ENCODE data around the gene PACRG. TPM values are rescaled to one million over a fixed set of nuclear protein-coding genes. Genes with fewer than 3 reads are reported as not detected.

Gene PACRG
- total and polyA plus RNA-seq, 9 donors = 1.2 to 2.7 (median 1.9) TPM

DNA sequence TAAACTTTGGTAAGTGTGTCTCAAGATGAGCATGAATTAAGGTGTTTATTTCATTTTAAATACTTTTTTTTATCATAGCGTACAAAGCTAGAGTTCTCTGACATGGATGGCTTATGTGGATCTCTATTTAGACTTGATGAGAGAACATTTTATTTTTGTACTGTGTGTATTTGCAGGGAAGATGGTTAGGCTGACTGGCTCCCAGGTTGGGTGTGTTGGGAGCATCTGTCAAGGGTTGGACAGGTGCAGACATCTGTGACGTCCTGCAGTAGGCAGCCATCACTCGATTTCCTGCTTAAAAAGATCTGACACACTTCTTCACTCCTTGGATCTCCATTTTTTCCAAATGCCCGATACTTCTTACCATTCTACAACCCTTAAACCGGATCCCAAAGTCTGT is 464.8 kb downstream of the PACRG start:
- H3K4me3 ChIP-seq (ENCODE audit: low read length) = no peak overlapping the region
- peak; percentile 40 for DNase-seq
- H3K4me1 ChIP-seq (ENCODE audit: control insufficient read depth, insufficient read depth, low read length) = peaks cover 10% of the 10 kb centered on the region
- H3K36me3 ChIP-seq (ENCODE audit: control insufficient read depth, insufficient read depth, low read length) = no peaks in the 10 kb centered on the region
- H3K27ac ChIP-seq (ENCODE audit: low read length) = peak overlapping the region; percentile 31
- H3K27me3 ChIP-seq (ENCODE audit: control insufficient read depth, insufficient read depth, low read length) = peaks cover 2% of the 10 kb centered on the region
- WGBS (ENCODE audit: insufficient coverage) = no CpG with 5 or more reads among the region's 5 CpGs
- no peaks in the 10 kb centered on the region for H3K9me3 ChIP-seq (replicated peaks; ENCODE audit: control insufficient read depth, low read depth, low read length)

DNA sequence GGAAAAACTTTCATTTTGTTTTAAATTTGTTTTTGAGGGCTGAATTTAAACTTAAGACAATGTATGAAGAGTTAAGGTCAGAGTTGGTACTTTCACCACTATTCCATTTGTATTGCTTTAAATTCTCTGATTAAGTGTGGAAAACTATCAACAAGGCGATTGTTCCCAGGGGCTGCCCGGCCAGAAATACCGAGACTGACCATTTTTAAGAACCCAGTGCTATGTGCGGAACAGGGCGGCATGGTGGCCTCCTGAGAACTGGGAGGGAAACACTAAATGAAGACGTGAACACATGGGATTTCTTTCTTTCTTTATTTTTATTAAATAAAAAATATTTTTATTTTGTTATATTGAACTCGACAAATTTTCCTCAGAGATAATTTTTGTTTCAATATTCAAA is 465.6 kb downstream of the PACRG start:
- no peaks in the 10 kb centered on the region for H3K9me3 ChIP-seq (replicated peaks; ENCODE audit: control insufficient read depth, low read depth, low read length)
- peaks cover 2% of the 10 kb centered on the region for H3K27me3 ChIP-seq (ENCODE audit: control insufficient read depth, insufficient read depth, low read length)
- no peak overlapping the region for H3K4me3 ChIP-seq (ENCODE audit: low read length)
- H3K36me3 ChIP-seq (ENCODE audit: control insufficient read depth, insufficient read depth, low read length) = no peaks in the 10 kb centered on the region
- H3K27ac ChIP-seq (ENCODE audit: low read length) = no peak overlapping the region
- H3K4me1 ChIP-seq (ENCODE audit: control insufficient read depth, insufficient read depth, low read length) = peaks cover 10% of the 10 kb centered on the region
- DNase-seq = no peak
- 88% methylated on average over 5 of the region's 7 CpGs for WGBS (ENCODE audit: insufficient coverage)

DNA sequence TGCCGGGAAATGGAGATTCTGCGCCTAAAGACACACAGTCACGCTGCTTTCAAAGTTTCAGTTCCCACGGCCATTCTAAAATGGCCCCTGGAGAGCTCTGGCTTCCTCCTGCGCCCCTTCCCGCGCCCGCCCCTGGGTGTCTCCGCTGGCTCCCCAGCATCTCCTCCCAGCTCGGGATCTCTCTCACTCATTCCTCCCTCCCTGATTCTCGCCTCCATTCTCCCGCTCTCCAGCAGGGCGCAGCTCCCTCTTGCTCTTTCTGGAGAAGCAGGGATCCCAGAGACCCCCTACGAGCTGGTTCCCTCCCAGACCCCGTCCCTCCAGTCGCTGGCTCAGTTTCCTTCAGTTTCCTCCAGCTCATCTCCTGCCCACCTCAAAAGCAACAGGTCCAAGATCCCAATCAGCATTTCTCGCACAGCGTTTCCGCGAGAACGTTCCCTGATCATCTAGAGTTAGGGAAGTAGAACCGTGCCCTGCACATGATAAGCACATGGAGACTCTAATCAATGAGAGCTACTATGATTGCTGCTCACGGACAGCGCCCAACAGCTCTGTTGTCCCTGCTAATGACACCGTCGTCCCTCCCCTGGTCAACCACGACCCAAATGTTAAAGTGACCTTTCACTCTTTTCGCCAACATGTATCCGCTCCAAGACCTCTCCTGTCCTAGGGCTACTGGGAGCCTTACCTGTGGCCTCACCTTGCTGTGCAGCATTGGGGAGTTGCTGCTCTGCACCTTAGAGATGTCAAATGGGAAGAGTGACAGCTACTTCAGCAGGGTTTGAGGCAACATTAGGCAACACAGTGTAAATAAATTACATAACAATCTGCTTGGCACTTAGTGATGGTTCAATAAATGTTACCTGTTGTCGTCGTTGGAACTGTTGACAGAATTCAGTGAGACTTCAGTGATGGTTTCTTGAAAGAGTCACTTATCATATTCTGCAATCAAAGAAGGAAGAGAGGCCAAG is 468.2 kb downstream of the PACRG start:
- peaks cover 2% of the 10 kb centered on the region for H3K27me3 ChIP-seq (ENCODE audit: control insufficient read depth, insufficient read depth, low read length)
- H3K27ac ChIP-seq (ENCODE audit: low read length) = no peak overlapping the region
- H3K36me3 ChIP-seq (ENCODE audit: control insufficient read depth, insufficient read depth, low read length) = no peaks in the 10 kb centered on the region
- DNase-seq = no peak
- peaks cover 11% of the 10 kb centered on the region for H3K4me1 ChIP-seq (ENCODE audit: control insufficient read depth, insufficient read depth, low read length)
- no peaks in the 10 kb centered on the region for H3K9me3 ChIP-seq (replicated peaks; ENCODE audit: control insufficient read depth, low read depth, low read length)
- WGBS (ENCODE audit: insufficient coverage) = 91% methylated on average over 28 of the region's 31 CpGs
- H3K4me3 ChIP-seq (ENCODE audit: low read length) = no peak overlapping the region

DNA sequence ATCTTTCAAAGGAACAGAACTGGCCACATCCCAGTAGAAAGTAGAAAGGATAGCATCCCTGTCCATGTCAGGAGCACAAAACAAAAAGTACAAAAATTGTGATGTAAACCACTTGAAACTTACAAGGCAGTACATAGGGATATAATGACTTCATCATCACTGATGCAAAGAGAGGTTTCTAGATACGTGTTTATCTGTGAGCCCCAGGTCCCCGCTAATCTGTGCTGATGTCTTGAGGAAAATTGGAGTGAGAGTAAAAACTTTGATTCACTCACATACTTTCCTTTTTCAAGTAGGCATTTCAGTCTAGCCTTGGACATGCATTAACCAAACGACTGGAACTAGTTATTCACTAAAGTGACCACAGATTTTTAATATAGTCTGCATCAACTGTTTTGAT is 470.1 kb downstream of the PACRG start:
- H3K27me3 ChIP-seq (ENCODE audit: control insufficient read depth, insufficient read depth, low read length) = no peaks in the 10 kb centered on the region
- WGBS (ENCODE audit: insufficient coverage) = no CpG with 5 or more reads among the region's 3 CpGs
- DNase-seq = no peak
- H3K4me1 ChIP-seq (ENCODE audit: control insufficient read depth, insufficient read depth, low read length) = peaks cover 2% of the 10 kb centered on the region
- no peaks in the 10 kb centered on the region for H3K9me3 ChIP-seq (replicated peaks; ENCODE audit: control insufficient read depth, low read depth, low read length)
- H3K4me3 ChIP-seq (ENCODE audit: low read length) = no peak overlapping the region
- no peaks in the 10 kb centered on the region for H3K36me3 ChIP-seq (ENCODE audit: control insufficient read depth, insufficient read depth, low read length)
- H3K27ac ChIP-seq (ENCODE audit: low read length) = no peak overlapping the region

DNA sequence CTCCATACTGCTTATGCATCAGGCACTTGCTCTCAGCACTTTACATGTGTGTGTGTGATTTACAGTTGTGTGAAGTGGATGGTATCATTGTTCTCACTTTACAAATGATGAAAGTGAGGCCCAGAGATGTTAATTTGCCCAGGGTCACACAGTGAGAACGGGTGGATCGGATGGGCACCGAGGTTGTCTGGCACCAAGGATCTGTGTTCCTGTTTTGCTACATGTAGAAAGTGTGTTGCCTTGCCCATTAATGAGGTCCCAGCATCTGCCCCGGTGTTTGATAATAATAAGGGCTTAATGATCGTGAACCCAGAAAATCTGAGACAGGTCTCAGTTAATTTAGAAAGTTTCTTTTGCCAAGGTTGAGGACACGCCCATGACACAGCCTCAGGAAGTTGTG is 470.6 kb downstream of the PACRG start:
- H3K36me3 ChIP-seq (ENCODE audit: control insufficient read depth, insufficient read depth, low read length) = no peaks in the 10 kb centered on the region
- no peak for DNase-seq
- H3K9me3 ChIP-seq (replicated peaks; ENCODE audit: control insufficient read depth, low read depth, low read length) = no peaks in the 10 kb centered on the region
- no peak overlapping the region for H3K27ac ChIP-seq (ENCODE audit: low read length)
- no peaks in the 10 kb centered on the region for H3K27me3 ChIP-seq (ENCODE audit: control insufficient read depth, insufficient read depth, low read length)
- H3K4me1 ChIP-seq (ENCODE audit: control insufficient read depth, insufficient read depth, low read length) = peaks cover 2% of the 10 kb centered on the region
- WGBS (ENCODE audit: insufficient coverage) = 87% methylated on average over 6 of the region's 6 CpGs
- no peak overlapping the region for H3K4me3 ChIP-seq (ENCODE audit: low read length)

DNA sequence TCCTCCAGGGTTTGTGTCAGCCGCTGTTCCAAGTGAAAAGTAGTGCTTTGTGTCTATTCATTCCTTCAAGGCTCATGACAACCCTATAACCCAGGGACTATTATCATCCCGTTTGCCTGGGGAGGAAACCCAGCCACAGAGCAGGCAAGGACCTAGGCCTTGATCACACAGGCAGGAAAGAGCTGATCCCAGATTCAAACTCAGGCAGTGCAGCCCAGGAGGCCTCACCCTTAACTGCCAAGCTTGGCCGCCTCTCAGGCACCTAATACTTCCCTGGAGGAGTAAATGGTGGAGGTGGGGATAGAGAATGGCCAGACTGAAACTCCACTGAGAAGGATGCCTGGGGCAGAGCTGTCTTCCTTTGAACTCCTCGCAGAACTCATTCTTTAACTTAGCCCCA is 471.6 kb downstream of the PACRG start:
- H3K27me3 ChIP-seq (ENCODE audit: control insufficient read depth, insufficient read depth, low read length) = no peaks in the 10 kb centered on the region
- no peak overlapping the region for H3K27ac ChIP-seq (ENCODE audit: low read length)
- no peak for DNase-seq
- H3K9me3 ChIP-seq (replicated peaks; ENCODE audit: control insufficient read depth, low read depth, low read length) = no peaks in the 10 kb centered on the region
- H3K36me3 ChIP-seq (ENCODE audit: control insufficient read depth, insufficient read depth, low read length) = no peaks in the 10 kb centered on the region
- no peak overlapping the region for H3K4me3 ChIP-seq (ENCODE audit: low read length)
- peaks cover 2% of the 10 kb centered on the region for H3K4me1 ChIP-seq (ENCODE audit: control insufficient read depth, insufficient read depth, low read length)
- 57% methylated on average over 1 of the region's 4 CpGs for WGBS (ENCODE audit: insufficient coverage)

DNA sequence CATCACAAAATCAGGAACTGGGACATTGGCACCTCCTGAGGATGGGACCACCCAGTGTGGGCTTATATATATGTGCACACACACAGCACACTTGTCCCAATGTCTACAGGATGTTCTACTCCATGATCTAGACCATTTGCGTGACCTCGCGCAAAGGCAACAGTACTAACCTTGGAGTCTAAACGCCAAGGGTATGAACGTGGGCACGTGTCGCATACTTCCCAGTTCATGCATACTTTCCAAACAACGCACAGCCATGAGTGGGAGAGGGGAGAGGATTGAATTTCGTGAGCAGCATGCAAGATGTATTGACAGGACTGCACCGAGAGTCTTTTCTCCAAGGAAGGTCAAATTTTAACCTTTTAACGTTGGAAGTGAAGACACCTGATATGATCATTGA is 472.5 kb downstream of the PACRG start:
- DNase-seq = peak; percentile 35
- Histone ChIP-seq H3K27ac (ENCODE audit: low read length) (no peak overlapping the region), H3K9me3 (replicated peaks; ENCODE audit: control insufficient read depth, low read depth, low read length) (no peaks in the 10 kb centered on the region), H3K36me3 (ENCODE audit: control insufficient read depth, insufficient read depth, low read length) (no peaks in the 10 kb centered on the region), H3K27me3 (ENCODE audit: control insufficient read depth, insufficient read depth, low read length) (no peaks in the 10 kb centered on the region), H3K4me3 (ENCODE audit: low read length) (no peak overlapping the region), H3K4me1 (ENCODE audit: control insufficient read depth, insufficient read depth, low read length) (peaks cover 2% of the 10 kb centered on the region)
- WGBS (ENCODE audit: insufficient coverage) = 95% methylated on average over 3 of the region's 11 CpGs

DNA sequence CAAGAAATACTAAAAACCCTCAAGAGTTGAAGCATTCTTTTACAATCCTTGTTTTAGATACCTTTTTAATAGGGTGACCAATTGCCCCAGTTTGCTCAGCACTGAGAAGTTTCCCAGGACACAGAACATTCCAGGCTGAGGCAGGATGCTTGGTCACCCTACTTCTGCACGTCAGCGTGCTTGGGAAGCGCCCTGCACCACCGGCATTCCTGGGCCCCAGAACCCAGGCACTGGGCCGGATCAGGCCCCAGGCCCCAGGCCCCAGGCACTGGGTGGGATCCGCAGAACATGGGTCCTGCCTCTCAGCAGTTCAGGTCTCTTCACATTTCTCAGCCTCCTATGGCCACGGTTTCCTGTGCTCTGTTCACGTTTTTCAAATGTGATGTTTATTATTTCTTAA is 472.9 kb downstream of the PACRG start:
- no peaks in the 10 kb centered on the region for H3K36me3 ChIP-seq (ENCODE audit: control insufficient read depth, insufficient read depth, low read length)
- no peaks in the 10 kb centered on the region for H3K9me3 ChIP-seq (replicated peaks; ENCODE audit: control insufficient read depth, low read depth, low read length)
- no peak overlapping the region for H3K4me3 ChIP-seq (ENCODE audit: low read length)
- H3K27me3 ChIP-seq (ENCODE audit: control insufficient read depth, insufficient read depth, low read length) = no peaks in the 10 kb centered on the region
- 92% methylated on average over 6 of the region's 8 CpGs for WGBS (ENCODE audit: insufficient coverage)
- peaks cover 2% of the 10 kb centered on the region for H3K4me1 ChIP-seq (ENCODE audit: control insufficient read depth, insufficient read depth, low read length)
- no peak overlapping the region for H3K27ac ChIP-seq (ENCODE audit: low read length)
- no peak for DNase-seq

DNA sequence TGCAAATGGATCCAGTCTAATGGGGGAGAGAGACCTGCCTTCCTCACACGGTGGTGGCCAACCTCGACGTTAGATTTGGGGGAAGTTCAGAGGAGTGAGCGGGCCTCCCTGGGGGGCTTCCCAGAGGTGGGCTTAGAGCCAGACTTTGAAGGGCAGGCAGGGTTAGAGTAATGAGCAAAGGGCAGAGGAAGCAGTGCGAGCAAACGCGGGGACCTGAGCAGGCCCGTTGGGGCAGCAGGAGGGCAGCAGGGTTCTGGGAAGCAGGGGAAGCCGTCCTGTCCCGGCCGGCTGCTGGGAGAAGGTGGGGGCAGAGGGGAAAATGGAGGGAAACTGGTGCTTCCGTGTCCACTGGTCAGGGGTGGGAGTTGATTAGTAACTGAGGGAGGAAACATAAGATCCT is 474.1 kb downstream of the PACRG start:
- H3K4me1 ChIP-seq (ENCODE audit: control insufficient read depth, insufficient read depth, low read length) = peaks cover 2% of the 10 kb centered on the region
- no peaks in the 10 kb centered on the region for H3K27me3 ChIP-seq (ENCODE audit: control insufficient read depth, insufficient read depth, low read length)

DNA sequence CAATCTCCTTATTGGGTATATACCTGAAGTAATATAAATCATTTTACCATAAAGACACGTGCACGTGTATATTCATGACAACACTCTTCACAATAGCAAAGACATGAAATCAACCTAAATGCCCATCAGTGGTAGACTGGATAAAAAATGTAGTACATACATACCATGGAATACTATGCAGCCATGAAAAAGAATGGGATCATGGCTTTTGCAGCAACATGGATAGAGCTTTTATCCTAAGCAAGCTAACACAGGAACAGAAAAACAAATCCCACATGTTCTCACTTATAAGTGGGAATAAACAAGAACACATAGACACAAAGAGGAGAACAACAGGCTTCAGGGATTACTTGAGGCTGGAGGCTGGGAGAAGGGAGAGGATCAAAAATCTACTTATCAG is 478.4 kb downstream of the PACRG start:
- Histone ChIP-seq H3K4me1 (ENCODE audit: control insufficient read depth, insufficient read depth, low read length) (no peaks in the 10 kb centered on the region), H3K4me3 (ENCODE audit: low read length) (no peak overlapping the region), H3K9me3 (replicated peaks; ENCODE audit: control insufficient read depth, low read depth, low read length) (peaks cover 4% of the 10 kb centered on the region), H3K27ac (ENCODE audit: low read length) (no peak overlapping the region), H3K36me3 (ENCODE audit: control insufficient read depth, insufficient read depth, low read length) (no peaks in the 10 kb centered on the region), H3K27me3 (ENCODE audit: control insufficient read depth, insufficient read depth, low read length) (no peaks in the 10 kb centered on the region)
- no peak for DNase-seq
- no CpG with 5 or more reads among the region's 2 CpGs for WGBS (ENCODE audit: insufficient coverage)

More for the DNA sequence above, 474.1 kb downstream of the PACRG start:
- Histone ChIP-seq H3K9me3 (replicated peaks; ENCODE audit: control insufficient read depth, low read depth, low read length) (peaks cover 4% of the 10 kb centered on the region), H3K27ac (ENCODE audit: low read length) (no peak overlapping the region), H3K4me3 (ENCODE audit: low read length) (no peak overlapping the region), H3K36me3 (ENCODE audit: control insufficient read depth, insufficient read depth, low read length) (no peaks in the 10 kb centered on the region)
- DNase-seq = no peak
- 76% methylated on average over 11 of the region's 12 CpGs for WGBS (ENCODE audit: insufficient coverage)

All from muscle of leg (tissue), 11 donors.